HG03520 (cell line): ENCODE results near the gene MCFD2.

ENCODE experiments used
- ATAC-seq: cut with Tn5 transposase; IDR thresholded peaks from one replicate; pipeline ENCODE4 v1.9.1; 2021; ENCODE audit warnings: mild to moderate bottlenecking, moderate library complexity; ENCODE audit not compliant: unreplicated experiment

MCFD2 gene

DNA sequence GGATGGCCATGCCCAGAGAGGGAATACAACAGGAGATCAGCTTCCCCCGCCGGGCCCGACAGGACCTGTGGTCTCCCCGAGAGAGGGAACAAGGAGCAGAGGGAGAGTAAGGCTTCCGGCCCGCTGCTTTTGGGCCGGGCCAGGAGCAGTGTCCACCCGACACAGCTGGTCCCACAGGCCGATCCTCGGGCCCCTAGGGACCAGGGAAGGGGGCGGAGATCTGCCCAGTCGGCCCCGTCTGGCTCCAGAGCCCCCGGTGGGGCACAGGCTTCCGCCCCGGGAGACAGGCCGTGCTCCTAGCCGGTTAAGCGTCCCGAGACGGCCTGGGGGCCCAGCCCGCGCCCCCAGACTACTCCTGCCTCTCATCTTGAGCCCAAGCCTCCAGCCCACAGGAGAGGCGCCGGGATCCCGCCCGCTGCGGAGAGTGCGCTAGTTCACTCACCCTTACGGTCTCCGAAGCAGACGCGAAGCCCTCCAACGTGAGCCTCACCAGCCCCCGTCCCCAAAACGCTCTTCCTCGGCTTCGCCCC lies at the start of gene MCFD2:
MCFD2 (minus strand) TSS at position 526 of the 530 bp plus-strand sequence. CDS start 6,635 bp downstream, outside the sequence.
- peak; percentile 20 for ATAC-seq

DNA sequence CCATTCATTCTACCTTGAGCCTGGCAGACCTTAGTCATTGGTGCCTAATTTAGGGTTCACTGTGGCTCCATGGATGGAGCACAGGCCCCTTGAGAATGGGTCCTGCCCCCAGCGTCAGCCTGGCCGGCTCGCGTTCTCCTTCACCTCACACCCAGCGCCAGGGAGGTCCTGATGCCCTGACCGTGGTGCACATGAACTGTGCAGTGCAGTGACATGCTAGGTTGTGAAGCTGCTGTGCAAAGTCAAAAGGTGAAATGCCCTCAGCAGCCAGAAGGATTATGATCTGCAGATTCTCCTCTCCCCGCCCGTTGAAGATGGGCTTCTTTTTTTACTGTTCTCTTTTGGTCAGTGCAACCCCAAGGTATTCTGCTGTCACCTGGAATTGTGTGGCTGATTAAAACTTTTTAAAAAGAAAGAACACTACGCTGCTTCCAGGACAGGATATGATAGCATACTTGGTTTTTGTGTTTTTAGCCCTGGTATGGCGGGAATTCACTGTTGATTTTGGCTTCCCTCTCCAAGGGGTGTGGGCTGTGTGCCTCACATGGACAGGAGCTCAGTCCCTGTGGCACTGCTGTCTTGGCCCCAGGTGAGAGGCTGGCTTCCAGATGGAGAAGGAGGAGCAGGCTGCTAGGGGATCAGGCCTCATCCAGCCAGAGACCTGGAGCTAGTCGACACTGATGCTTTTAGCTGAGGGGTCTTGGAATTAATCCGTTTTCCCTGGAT lies 49.4 kb upstream of the MCFD2 start:
- ATAC-seq, result no peak

DNA sequence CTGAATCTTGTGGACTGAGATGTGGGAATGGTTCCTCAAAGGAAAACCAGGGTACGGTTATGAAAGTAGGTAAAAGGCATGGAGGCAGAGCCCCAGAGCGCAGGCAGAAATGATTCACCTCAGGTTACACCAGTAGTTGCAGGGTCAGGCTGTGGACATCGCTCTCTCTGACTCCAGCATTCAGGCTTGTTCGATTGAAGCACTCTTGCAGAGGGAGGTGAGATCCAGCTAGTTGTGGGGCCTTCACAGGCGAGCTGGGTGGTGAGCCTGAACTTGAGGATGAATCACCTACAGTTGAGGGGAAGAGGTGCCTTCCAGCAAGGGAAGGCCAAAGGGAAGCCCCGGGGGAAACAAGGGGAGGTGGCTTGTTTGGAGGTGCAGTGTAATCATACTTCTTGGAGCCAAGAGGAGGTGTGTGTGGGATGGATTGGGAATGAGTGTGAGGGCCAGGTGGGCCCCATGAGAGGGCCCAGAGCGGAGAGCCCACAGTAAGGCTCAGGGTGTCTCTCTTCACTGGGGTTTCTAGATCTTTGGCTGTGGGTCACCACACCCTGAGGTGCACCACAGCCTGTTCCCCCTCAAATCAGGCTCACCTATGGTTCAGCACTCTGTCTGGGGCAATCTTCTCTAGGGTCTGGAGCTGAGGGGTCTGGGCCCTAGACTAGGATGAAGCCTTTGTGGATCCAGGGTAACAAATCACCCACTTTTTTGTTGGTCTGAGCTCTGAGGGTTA lies 48.5 kb upstream of the MCFD2 start:
- no peak for ATAC-seq

DNA sequence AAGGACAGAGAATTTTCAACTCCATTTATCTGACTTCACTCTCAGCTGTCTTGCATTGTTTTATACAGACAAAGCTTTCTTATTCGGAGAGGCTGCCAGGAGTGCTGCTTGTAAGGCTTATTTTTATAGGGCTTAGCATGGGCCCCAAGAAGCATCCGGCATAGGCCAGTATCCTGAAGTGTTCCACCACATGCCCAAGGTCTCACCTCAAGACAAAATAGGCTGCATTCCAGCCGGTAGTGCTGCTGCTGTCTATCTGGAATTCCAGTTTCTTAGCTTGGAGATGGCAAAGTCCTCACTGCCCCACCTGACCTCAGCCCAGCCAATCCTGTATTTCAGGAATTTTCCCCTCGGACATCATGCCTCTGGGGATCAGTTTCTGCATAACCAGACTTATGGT lies 47.6 kb upstream of the MCFD2 start:
- ATAC-seq, result no peak

DNA sequence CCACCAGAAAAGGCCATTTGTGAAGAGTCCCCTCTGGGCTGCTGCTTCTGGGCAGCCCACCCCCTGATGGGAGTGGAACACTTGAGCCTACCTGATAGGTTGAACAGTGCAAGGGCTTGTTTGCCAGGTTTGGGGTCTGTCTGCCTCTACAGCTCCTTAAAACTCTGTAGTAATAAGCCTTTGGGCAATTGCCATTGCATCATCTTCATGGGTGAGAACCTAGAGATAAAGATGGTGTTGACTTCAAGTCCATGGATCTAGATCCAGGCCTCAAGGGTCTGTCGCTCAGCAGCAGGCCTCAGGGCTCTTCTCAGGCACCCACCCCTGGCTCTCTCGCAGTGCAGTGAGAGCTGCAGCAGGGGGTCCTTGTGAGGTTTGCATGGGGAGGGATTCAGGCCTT lies 47.1 kb upstream of the MCFD2 start:
- no peak for ATAC-seq

DNA sequence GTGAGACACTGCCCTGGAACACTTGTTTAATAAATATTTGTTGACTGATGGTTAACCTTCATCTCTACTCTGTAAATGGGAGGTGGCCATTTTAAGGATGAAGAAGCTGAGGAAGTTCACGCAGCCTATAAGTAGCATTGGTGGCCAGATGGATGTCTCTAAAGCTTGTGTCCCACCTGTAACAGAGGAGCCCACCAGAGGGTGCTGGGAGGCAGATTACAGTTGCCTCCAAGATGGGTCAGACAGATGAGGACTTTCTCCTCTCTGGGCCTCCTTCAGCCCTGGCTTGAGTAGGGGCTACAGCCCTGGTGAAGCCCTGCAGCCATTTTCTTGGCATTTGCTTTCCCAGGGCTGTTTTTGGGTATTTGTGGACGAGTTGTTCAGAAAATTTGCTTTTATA lies 45.0 kb upstream of the MCFD2 start:
- no peak for ATAC-seq

DNA sequence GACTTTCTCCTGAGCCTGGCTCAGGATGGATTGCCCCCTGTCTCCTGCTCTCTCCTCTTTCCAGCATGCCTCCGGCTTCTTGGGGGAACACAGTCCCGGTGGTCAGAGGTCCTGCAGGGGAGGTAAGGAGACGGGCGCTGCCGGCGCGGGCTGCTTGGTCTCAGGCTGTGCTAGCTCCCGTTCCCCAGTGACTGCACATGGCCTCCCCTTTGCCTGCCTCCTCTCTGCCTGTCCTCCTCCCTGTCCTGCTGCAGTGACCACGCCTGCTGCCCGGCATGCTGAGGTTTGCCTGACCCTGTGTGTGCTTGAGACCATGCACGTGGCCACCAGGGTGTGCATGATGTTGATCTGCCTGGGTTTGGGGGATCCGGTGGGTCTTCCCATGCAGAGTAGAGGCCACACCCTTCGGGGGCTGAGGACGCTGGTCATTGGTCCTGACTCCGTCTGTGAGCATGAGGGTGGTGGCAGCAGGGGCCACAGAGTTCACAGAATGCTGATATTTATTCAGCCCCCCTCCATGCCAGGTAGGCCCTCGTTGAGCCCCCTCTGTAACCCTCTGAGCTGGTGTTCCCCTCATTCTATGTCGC lies 42.9 kb upstream of the MCFD2 start:
- ATAC-seq, result no peak

DNA sequence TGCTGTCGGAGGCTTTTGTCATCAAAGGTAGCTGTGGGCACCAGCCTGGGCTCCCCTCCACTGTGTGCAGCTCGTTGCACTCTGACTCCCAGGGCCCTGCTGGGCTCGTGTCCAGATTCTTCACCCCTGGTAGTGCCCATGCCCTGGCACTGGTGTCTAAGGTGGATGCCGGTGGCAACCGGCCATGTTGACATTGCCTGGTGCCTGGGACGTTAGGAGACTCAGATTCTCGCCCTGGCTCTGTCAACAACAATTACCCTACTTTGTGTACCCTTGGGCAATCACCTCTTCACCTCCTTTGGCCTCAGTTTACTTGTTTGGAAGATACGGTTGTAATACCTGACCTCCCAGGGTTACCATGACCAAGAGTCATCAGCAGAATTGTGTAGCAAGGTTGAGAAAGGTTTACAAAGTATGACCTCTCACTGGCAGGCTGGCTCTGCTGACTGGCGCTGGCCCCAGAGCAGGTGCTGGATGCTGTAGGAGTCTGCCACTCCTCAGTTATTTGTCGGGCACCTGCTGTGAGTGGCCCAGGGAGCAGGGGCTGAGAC lies 41.5 kb upstream of the MCFD2 start:
- ATAC-seq, result no peak

DNA sequence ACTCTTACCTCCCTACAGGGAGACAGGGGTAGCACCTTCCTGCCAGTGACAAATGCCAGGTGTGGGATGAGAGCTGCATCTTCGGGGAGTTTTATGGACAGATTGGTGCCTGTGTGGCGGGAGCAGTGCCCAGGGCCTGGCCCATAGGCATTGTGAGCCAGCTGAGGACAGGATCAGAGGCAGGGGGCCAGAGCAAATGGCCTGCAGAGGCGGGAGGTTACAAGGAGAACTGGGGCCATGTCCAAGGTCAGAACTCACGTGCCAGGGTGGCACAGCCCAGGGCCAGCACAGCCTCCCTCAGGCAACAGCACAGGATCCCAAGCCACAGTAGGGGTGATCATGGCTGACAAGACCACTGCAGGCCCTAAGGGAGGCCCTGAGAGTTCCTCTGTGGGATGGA lies 40.2 kb upstream of the MCFD2 start:
- no peak for ATAC-seq

DNA sequence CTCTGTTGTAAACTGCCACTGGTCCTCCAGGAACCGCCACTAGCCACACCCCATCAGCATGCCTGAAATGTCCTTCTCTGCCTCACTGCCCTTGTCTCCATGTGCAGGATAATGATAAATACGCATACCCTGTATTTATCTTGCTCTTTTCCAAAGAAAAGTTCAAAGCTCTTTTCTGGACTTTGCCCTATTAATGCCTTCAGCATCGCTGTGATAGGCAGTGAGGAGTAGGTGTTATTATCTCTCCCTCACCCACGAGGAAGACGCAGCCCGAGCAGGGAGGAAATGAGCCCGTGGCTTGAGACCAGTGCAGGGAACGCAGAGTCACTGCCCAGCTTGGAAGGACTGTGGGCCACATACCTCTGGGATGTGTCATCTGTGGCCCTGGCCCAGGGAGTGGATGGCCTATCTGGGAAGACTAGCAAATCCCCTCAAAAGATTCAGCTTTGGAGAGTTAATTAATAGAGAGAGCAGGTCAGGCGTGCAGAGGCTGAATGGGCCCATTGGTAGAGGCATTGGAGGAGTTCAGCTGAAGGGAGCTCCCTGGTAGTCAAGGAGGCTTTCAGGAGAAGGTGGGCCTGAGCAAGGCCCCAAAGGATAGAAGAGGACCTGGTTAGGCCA lies 39.5 kb upstream of the MCFD2 start:
- ATAC-seq, result no peak

DNA sequence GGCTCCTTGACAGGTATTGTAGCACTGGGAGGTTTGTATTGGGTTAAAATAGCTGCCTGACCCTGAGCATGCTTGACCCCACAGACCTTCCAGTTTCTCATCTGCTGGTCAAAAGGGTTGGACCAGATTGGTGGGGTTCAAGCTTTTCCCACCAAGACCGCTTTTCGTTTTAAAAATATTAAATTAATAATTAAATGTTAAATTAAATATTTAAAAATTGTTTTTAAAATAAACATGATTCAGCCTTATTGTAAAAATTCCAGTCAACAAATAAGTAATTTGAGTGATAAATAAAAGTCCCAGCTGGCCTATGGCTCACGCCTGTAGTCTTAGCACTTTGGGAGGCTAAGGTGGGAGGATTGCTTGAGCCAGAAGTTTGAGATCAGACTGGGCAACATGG lies 36.6 kb upstream of the MCFD2 start:
- no peak for ATAC-seq

DNA sequence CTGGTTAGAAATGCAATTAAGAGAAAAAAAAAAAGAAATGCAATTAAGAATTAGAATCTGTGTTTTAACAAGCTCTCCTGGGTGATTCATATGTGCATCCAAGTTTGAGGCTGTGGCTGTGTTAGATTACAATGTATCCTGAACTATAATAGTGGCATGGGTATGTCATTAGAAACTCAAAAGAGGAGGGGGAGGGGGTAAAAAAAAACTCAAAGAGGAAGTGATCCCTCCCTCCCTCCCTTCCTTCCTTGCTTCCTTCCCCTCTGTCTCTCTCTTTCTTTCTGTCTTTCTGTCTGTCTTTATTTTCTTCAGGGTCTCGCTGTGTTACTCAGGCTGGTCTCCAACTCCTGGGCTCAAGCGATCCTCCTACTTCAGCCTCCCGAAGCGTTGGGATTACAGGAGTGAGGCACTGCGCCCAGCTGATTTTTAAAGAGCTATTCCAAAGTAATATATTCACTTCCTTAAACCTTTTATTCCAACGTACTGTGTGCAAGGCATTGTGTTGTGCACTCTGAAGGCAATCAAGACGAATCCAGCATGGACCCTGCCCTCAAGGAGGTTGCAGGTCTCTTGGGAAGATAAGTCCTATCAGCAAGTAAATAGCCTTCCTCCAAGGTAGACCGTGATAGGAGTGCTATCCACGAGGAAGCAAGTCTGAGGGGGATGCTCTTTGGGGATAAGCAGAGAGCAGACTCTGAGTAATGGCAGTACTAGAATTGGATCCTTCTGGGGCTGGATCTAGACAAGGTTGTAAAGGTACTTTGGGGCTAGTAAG lies 35.9 kb upstream of the MCFD2 start:
- no peak for ATAC-seq

DNA sequence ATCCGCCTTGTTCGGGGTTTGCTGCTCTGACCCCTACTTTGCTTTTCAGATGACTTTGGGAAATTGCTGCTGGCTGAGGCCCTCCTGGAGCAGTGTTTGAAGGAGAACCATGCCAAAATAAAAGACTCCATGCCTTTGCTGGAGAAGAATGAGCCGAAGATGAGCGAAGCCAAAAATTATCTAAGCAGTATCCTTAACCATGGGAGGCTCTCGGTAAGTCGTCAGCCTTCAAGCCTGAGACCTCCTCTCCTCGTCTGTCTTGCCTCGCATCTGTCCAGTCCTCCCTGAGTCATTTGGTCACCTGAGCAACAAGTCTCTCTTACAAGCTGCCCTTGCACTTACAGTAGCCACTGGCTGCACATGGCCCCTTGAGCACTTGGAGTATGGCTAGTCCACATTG lies 34.7 kb upstream of the MCFD2 start:
- ATAC-seq, result no peak

DNA sequence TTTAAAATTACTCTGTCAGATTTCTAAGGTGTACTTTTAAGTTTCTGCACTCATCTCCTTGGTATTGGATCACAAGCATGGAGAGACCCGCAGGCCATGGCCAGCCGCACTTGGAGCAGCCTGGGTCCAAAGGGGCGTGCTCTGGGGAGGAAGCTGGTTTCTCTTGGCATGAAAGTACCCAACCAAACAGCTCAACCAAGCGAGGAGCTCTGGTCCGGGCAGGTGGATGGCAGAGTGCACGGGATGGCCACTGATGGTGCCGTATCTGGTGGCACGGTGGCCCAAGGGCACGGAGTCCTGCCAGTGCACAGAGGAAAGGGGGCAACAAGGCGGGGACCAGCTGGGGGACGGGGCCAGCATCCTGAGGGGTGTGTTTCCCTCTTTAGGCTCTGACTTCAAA lies 32.2 kb upstream of the MCFD2 start:
- no peak for ATAC-seq

DNA sequence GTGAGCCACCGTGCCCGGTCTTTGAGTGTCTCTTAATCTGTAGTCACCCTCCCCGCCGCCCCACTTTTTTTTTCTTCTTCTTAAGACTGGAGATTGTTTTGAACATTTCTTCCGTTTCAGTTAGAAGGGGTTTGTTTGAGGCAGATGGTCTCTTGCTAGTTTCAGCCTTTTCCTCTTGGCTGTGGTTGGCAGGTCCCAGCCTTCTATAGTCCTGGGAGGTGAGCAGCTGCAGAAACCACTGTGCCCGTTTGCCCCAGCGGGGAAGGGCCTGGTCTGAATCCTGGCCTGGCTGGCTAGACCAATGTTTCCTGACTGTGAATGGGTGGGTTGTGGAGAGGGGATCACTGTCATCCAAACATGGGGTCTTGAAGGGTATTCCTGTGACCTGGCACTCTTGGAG lies 30.1 kb upstream of the MCFD2 start:
- no peak for ATAC-seq

DNA sequence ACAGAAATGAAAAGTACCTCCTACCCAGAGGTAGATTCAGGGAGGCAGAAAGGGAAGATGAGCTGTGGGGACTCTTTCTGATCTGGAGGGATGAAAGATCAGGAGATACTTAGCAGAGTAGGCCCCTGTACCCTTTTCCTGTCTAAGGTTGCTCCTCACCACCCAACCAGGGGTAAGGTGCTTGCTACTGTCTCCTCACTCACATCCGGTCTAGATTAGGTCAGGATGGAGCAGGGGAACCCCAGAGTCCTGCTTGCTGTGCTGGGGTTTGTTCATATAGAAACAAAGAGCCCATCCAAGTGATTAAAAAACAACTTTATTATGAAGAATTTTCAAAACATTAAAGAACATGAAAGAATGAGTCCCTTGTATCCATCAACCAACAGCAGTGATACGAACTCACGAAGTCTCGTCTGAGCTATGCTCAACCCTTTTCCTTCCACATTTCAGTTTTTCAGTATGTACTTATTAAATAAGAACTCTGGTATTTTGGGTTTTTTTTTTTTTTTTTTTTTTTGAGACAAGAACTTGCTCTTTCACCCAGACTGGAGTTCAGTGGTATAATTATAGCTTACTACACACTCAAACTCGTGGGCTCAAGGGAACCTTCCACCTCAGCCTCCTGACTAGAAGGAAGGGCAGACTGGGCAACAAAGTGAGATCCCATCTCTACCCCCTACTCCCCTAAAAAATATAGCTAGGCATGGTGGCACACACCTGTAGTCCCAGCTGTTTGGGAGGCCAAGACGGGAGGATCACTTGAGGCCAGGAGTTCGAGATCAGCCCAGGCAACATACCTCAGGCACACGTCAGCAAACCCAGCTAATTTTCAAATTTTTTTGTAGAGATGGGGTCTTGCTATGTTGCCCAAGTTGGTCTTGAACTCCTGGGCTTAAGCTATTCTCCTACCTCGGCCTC lies 28.5 kb upstream of the MCFD2 start:
- ATAC-seq, result no peak

DNA sequence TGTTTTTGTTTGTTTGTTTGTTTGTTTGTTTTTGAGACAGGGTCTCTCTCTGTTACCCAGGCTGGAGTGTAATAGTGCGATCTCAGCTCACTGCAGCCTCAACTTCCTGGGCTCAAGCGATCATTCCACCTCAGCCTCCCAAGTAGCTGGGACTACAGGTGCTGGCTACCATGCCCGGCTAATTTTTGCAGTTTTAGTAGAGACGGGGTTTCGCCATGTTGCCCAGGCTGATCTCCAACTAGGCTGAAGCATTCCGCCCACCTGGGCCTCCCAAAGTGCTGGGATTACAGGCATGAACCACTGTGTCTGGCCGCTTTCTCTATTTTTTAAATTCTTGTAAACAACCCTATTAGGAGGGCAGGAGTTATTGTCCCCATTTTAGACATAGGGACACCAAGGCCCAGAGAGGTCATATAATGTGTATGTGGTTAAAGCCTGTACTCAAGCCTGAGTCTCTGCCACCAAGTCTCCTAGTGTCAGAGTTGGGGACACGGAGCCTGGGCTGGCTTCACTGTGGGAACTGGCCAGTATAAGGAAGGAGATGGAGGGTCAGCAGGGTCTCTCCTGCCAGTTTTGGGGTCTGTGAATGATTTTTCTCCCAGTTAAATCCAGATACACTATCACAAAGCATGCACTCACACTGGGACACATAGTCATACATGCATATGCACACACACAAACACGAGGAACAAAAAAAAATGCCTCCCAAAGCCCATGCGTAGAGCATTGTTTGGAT lies 27.5 kb upstream of the MCFD2 start:
- ATAC-seq, result no peak

DNA sequence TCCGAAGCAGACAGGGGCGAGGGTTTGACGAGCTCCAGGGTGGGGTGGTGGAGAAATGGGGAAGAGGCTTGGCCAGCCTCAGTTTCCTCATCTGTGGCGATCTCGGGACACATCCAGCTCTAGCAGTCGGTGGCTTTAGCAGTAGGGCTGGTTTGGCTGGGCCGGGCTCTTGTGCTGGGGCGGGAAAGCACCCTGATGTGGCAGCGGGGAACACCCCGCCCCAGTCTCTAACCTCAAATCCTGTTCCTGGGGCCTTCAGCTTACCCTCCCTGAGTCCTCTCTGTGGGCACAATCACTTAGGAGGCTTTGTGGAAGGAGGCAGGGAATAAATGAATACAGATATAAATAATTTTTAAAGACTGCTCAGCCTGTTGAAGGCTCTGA lies 26.5 kb upstream of the MCFD2 start:
- ATAC-seq, result peak; percentile 31
